Peyer's patch (tissue), 4 donors: Measurements from ENCODE around the gene SEC24D.

Experiments used
- POLR2A ChIP-seq, 2 donors: fragments of 450-650 bp; IDR thresholded peaks; one replicate each; pipeline ENCODE4 v1.5.1; 2017; ENCODE audit warnings: antibody characterized with exemption in 2 of 2, mild to moderate bottlenecking in 2 of 2, moderate library complexity in 2 of 2
- TF ChIP-seq, protein P1 (sequence below), 6 experiments: fragments of 450-650 bp in 4 of 6; fragments of 200-600 bp in 2 of 6; sonication (generic) in 1 of 6; IDR thresholded peaks; one replicate each; pipeline ENCODE4 v1.5.1; 2017 to 2019; ENCODE audit warnings: antibody characterized with exemption in 6 of 6, mild to moderate bottlenecking in 3 of 6, moderate library complexity in 1 of 6

DNA sequence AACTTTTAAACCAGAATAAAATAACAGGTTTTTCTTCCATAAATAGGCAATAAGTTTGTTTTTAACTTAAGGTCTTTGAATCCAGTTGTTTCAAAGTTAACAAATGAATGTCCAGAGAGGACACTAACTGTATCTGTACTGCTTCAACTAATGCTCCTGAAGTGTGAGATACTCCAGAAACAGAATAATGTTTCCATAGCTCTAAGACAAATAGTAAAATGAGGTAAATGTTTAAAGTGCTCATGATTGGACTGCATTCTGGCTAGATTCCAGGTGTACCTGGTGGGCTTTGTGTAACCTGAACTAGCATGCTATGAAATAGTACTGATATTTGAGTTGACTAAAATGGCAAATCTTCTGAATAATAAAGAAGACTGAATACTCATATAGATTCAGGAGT, 99.0 kb downstream of the SEC24D start:
- TF ChIP-seq, protein P1, sequence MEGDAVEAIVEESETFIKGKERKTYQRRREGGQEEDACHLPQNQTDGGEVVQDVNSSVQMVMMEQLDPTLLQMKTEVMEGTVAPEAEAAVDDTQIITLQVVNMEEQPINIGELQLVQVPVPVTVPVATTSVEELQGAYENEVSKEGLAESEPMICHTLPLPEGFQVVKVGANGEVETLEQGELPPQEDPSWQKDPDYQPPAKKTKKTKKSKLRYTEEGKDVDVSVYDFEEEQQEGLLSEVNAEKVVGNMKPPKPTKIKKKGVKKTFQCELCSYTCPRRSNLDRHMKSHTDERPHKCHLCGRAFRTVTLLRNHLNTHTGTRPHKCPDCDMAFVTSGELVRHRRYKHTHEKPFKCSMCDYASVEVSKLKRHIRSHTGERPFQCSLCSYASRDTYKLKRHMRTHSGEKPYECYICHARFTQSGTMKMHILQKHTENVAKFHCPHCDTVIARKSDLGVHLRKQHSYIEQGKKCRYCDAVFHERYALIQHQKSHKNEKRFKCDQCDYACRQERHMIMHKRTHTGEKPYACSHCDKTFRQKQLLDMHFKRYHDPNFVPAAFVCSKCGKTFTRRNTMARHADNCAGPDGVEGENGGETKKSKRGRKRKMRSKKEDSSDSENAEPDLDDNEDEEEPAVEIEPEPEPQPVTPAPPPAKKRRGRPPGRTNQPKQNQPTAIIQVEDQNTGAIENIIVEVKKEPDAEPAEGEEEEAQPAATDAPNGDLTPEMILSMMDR (IDR thresholded peaks at IDR 0.05), result no peak
- TF ChIP-seq POLR2A (IDR thresholded peaks at IDR 0.05), result no peak
